HepG2 (cell line): ENCODE data around the gene PDIA5. TPM values are rescaled to one million over a fixed set of nuclear protein-coding genes. Genes with fewer than 3 reads are reported as not detected.

Source experiments
- ARNT ChIP-seq: fragments of 450-650 bp; IDR thresholded peaks from 2 replicates; pipeline ENCODE4 v1.6.1; 2017
- ARNT2 ChIP-seq: sonication (generic); formaldehyde crosslinking; IDR thresholded peaks from 2 replicates; pipeline ENCODE4 v1.8.0; 2022; ENCODE audit warnings: mild to moderate bottlenecking, low read depth, missing genetic modification reagents, moderate library complexity
- CBFB ChIP-seq: sonication (generic); formaldehyde crosslinking; IDR thresholded peaks from 2 replicates; pipeline ENCODE4 v1.4.0; 2020; ENCODE audit warnings: missing genetic modification reagents
- CENPX ChIP-seq: sonication (generic); formaldehyde crosslinking; IDR thresholded peaks from 2 replicates; pipeline ENCODE4 v1.9.0; 2021; ENCODE audit warnings: mild to moderate bottlenecking, missing genetic modification reagents, moderate library complexity
- EEA1 ChIP-seq: sonication (generic); formaldehyde crosslinking; IDR thresholded peaks from 2 replicates; pipeline ENCODE4 v1.5.1; 2020; ENCODE audit warnings: mild to moderate bottlenecking, missing genetic modification reagents, borderline replicate concordance
- KDM2A ChIP-seq: sonication (generic); formaldehyde crosslinking; IDR thresholded peaks from 2 replicates; pipeline ENCODE4 v1.4.0; 2020; ENCODE audit warnings: low read depth, missing genetic modification reagents, borderline replicate concordance
- KDM6A ChIP-seq: IDR thresholded peaks from 2 replicates; pipeline ENCODE4 v1.6.1; 2016; ENCODE audit warnings: low read depth
- NR2F6 ChIP-seq, 2 experiments: IDR thresholded peaks; 2 replicates each; pipeline ENCODE4 v1.6.1; 2016; ENCODE audit warnings: antibody characterized with exemption in 1 of 2, mild to moderate bottlenecking in 1 of 2
- PHF20 ChIP-seq: sonication (generic); formaldehyde crosslinking; IDR thresholded peaks from 2 replicates; pipeline ENCODE4 v1.5.0; 2020; ENCODE audit warnings: mild to moderate bottlenecking, missing genetic modification reagents
- PITX1 ChIP-seq: sonication (generic); formaldehyde crosslinking; IDR thresholded peaks from 2 replicates; pipeline ENCODE4 v1.5.1; 2020; ENCODE audit warnings: mild to moderate bottlenecking, missing genetic modification reagents
- SIX4 ChIP-seq: sonication (generic); formaldehyde crosslinking; IDR thresholded peaks from 2 replicates; pipeline ENCODE4 v1.4.0; 2020; ENCODE audit warnings: missing genetic modification reagents
- SYNCRIP ChIP-seq: fragments of 200-400 bp; formaldehyde crosslinking; IDR thresholded peaks from 2 replicates; pipeline ENCODE4 v1.6.1; 2018; ENCODE audit warnings: mild to moderate bottlenecking, low read depth, low read length; ENCODE audit not compliant: insufficient read depth
- ZBTB1 ChIP-seq: sonication (generic); formaldehyde crosslinking; IDR thresholded peaks from 2 replicates; pipeline ENCODE4 v1.4.0; 2020; ENCODE audit warnings: missing genetic modification reagents, borderline replicate concordance
- ZBTB21 ChIP-seq: sonication (generic); formaldehyde crosslinking; IDR thresholded peaks from 2 replicates; pipeline ENCODE4 v1.4.0; 2020; ENCODE audit warnings: missing genetic modification reagents
- ZGPAT ChIP-seq: IDR thresholded peaks from 2 replicates; pipeline ENCODE4 v1.6.1; 2016; ENCODE audit warnings: mild to moderate bottlenecking
- ZNF761 ChIP-seq: sonication (generic); formaldehyde crosslinking; conservative IDR thresholded peaks from 2 replicates; pipeline ENCODE4 v1.4.0; 2020; ENCODE audit warnings: mild to moderate bottlenecking, missing genetic modification reagents
- ZNF780A ChIP-seq: sonication (generic); formaldehyde crosslinking; IDR thresholded peaks from 2 replicates; pipeline ENCODE4 v1.8.0; 2022; ENCODE audit warnings: mild to moderate bottlenecking, missing genetic modification reagents, moderate library complexity
- polyA plus RNA-seq, 8 experiments: library from polyadenylated mRNA; depleted of rRNA in 3 of 8; stranded (reverse) in 7 of 8; unstranded in 1 of 8; fragments of >200 nt; fragmentation: Illumina TruSeq in 4 of 8; extraction: Trizol in 4 of 8; gene quantifications; 2 replicates each; pipeline versions ENCODE4 v1.2.1 to v1.2.3, GENCODE V29; 2011 to 2016; ENCODE audit warnings: low read depth in 4 of 8, missing spikeins in 1 of 8, mixed read lengths in 1 of 8; ENCODE audit not compliant: insufficient read depth in 1 of 8
- total RNA-seq, 5 experiments: library from RNA; depleted of rRNA; stranded (reverse); fragments of >200 nt; fragmentation: Illumina TruSeq; extraction: Trizol; gene quantifications; 2 replicates each; pipeline ENCODE4 v1.2.3, GENCODE V29; 2016; ENCODE audit warnings: low read depth in 1 of 5
- TF ChIP-seq, protein P1 (sequence below): sonication (generic); formaldehyde crosslinking; IDR thresholded peaks from 2 replicates; pipeline ENCODE4 v1.8.0; 2022; ENCODE audit warnings: missing genetic modification reagents, mild to moderate bottlenecking, inconsistent platforms, borderline replicate concordance
- TF ChIP-seq, protein P2 (sequence below): sonication (generic); formaldehyde crosslinking; IDR thresholded peaks from 2 replicates; pipeline ENCODE4 v1.4.0; 2020; ENCODE audit warnings: mild to moderate bottlenecking, missing genetic modification reagents

PDIA5 gene
- total and polyA plus RNA-seq, 2 of the 13 experiments (the other 11 are each of a cell fraction or from before 2014, with no cell fraction given): 51.3 to 74.3 TPM

DNA sequence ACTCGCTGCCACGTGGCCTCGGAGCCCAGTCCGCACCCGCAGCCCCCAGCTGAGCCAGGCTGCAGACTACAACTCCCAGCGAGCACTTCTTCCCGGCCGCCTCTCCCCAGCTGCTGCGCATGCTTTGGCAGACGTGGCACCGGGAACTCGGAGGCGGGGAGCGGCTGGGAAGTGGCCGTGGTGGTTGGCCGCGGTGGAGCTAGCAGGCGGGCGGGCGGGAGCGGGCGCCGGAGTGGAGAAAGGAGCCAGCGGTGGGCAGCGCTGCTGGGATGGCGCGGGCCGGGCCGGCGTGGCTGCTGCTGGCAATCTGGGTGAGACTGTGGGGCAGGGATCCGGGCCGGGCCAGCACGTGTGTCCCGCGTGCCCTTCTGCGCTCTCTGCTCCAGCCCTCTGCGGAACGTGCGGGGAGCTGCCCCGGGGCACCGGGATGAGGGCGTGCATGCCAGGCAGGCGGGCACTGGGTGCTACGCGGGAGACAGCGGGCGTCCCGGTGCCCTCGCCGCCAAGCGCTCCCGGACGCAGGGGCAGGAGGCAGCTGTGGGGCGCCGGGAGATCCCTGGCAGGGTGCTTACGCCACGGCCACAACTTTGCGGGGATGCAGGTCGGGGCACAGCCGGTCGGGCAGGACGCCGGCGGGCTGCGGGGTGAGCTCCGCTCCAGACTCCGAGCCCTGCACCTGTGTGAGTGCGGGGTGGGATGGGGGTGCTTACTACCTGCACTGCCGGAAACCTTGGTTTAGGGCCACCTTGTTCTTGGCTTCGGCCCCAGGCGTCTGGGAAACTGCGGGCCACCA, at the start of gene PDIA5 (continued):
- TF ChIP-seq, protein P1, sequence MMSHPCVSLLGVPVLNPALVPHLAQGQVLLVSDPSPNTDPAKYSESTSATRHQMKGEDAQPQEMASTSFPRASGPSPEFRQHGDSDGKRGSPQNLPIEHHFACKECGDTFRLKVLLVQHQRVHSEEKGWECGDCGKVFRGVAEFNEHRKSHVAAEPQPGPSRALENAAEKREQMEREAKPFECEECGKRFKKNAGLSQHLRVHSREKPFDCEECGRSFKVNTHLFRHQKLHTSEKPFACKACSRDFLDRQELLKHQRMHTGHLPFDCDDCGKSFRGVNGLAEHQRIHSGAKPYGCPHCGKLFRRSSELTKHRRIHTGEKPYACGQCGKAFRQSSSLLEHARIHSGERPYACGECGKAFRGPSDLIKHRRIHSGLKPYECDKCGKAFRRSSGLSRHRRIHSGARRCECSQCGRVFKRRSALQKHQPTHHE (CRISPR knock-in tag): peak; percentile 86; the same call in 1 of the 2 replicates
- TF ChIP-seq KDM6A: no peak
- peak; percentile 66; the same call in 1 of the 2 replicates for TF ChIP-seq ARNT2 (CRISPR knock-in tag)
- TF ChIP-seq ARNT: no peak
- TF ChIP-seq EEA1: 0 out of 2 replicates have a peak, but pooled peaks have one; percentile 21
- peak; percentile 90 for TF ChIP-seq ZGPAT (CRISPR knock-in tag)
- peak; percentile 82 for TF ChIP-seq CBFB (CRISPR knock-in tag)
- TF ChIP-seq PITX1 (CRISPR knock-in tag): peak; percentile 63; the same call in 1 of the 2 replicates
- TF ChIP-seq ZBTB1 (CRISPR knock-in tag): no peak
- TF ChIP-seq SYNCRIP: no peak
- no peak for TF ChIP-seq CENPX (CRISPR knock-in tag)
- TF ChIP-seq NR2F6 (IDR thresholded peaks at IDR 0.05): no peak
- TF ChIP-seq NR2F6 (CRISPR knock-in tag; IDR thresholded peaks at IDR 0.05): no peak; the same call in none of the 2 replicates
- TF ChIP-seq ZBTB21 (CRISPR knock-in tag): no peak
- peak; percentile 70; the same call in 1 of the 2 replicates for TF ChIP-seq ZNF780A (CRISPR knock-in tag)
- no peak; the same call in 1 of the 2 replicates for TF ChIP-seq SIX4
- peak; percentile 80 for TF ChIP-seq KDM2A
- TF ChIP-seq, protein P2, sequence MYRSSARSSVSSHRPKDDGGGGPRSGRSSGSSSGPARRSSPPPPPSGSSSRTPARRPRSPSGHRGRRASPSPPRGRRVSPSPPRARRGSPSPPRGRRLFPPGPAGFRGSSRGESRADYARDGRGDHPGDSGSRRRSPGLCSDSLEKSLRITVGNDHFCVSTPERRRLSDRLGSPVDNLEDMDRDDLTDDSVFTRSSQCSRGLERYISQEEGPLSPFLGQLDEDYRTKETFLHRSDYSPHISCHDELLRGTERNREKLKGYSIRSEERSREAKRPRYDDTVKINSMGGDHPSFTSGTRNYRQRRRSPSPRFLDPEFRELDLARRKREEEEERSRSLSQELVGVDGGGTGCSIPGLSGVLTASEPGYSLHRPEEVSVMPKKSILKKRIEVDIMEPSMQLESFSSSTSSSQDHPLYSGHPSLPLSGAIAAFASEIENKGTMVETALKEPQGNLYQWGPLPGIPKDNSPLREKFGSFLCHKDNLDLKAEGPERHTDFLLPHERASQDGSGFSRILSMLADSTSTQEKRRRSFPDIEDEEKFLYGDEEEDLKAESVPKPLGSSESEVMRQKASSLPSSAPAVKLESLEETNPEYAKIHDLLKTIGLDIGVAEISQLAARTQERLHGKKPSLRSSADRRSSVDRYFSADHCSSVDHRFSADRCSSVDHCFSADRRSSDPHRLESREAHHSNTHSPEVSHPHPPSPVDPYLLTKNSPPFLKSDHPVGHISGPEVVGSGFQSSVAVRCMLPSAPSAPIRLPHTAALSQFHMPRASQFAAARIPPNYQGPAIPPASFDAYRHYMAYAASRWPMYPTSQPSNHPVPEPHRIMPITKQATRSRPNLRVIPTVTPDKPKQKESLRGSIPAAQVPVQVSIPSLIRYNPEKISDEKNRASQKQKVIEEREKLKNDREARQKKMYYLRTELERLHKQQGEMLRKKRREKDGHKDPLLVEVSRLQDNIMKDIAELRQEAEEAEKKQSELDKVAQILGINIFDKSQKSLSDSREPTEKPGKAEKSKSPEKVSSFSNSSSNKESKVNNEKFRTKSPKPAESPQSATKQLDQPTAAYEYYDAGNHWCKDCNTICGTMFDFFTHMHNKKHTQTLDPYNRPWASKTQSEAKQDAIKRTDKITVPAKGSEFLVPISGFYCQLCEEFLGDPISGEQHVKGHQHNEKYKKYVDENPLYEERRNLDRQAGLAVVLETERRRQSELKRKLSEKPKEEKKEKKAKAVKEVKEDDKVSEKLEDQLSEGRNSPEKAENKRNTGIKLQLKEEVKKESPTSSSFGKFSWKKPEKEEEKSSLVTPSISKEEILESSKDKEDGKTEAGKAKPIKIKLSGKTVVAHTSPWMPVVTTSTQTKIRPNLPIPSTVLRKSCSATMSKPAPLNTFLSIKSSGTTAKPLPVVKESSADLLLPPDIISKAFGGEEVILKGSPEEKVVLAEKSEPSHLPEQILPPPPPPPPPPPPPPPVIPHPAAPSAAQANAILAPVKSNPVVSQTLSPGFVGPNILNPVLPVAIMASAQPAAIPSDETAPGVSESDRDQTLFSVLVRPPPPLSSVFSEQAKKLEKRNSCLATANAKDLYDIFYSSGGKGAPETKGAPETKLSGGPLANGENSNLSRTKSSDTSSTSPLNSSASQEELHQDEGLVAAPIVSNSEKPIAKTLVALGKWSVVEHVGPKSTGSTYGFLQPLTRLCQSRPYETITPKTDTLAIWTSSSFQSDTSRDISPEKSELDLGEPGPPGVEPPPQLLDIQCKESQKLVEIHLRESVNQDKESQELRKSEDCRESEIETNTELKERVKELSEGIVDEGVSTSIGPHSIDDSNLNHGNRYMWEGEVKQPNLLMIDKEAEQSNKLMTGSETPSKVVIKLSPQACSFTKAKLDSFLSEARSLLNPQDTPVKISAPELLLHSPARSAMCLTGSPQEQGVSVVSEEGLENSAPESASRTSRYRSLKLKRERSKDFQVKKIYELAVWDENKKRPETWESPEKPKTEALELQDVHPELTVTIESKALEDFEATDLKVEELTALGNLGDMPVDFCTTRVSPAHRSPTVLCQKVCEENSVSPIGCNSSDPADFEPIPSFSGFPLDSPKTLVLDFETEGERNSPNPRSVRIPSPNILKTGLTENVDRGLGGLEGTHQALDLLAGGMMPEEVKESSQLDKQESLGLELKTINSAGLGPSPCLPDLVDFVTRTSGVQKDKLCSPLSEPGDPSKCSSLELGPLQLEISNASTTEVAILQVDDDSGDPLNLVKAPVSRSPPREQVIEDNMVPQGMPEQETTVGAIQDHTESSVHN: peak; percentile 44; the same call in 1 of the 2 replicates
- no peak; the same call in 1 of the 2 replicates for TF ChIP-seq ZNF761 (CRISPR knock-in tag)
- peak; percentile 54; the same call in 1 of the 2 replicates for TF ChIP-seq PHF20
